ENCODE measurements around the gene IMPA2.
"Not testable (repeated sequence)": the region's sequence is repeated elsewhere in the genome, so short reads cannot be mapped to it uniquely, and the experiment has no call there.

IMPA2 gene

DNA sequence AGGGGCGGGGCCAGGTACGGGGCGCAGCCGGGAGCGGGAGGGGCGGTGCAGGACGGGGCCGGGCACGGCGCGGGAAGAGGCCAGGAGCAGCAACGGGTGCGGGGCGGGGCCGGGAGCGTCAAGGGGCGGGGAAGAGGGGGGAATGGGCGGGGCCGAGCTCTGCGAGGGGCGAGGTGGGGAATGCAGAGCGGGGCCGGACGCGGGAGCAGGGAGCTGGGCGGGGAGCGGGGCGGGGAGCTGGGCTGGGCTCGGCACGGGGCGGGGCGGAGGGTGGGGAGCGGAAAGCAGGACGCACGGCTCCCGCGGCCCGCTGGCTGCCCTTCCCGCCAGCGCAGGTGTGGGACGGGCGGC lies at the start of gene IMPA2:
Gene IMPA2, plus strand, starts transcription at position 316 of the 351 bp plus-strand sequence. CDS start 163 bp downstream, outside the sequence.
- no peak for DNase-seq (ENCODE audit: low read depth in 3 of 3, low spot score in 1 of 3)

DNA sequence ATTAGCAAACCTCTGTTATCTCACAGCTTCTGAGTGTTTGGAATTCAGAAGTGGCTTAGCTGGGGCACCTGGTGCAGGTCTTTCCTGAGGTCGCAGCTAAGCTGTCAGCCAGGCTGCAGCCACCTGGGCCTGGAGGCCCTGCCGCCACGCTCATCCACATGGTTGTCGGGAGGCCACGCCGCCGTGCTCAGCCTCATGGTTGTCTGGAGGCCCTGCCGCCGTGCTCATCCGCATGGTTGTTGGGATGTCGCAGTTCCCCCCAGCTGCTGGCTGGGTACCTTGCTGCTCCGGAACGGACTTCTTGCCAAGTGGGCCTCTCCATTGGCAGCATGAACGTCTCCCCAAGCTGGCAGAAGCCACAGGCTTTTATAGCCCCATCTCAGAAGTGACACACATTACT lies 48.9 kb upstream of the IMPA2 start:
- DNase-seq (ENCODE audit: low read depth in 3 of 3, low spot score in 1 of 3), result no peak

DNA sequence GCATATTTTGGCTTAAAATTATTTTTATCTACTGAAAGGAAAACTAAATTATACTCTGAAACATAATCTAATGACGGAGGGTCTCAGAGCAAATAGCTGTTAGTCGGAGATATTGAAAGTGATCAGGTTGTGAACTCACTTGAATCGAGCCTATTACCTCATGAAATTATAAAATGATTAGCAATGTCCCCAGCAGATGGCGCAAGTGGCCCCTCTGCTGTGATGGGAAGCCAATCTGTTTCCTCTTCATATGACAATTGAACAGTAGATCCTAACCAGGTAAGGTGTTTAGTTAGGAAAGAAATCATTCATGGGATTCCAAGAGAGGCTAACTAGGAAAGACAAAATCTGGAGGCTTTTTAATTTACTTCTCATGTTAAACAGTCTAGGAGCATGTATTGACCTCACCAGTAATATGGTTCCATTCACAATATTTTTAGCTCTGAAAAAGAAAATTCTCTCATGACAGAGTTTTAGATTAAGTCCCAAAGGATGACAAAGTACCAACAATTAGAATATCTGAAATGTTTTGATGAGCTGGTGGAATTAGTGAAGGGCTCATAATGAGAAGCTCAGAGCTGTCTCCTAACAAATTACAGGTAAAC lies 43.3 kb upstream of the IMPA2 start:
- DNase-seq (ENCODE audit: low read depth in 3 of 3, low spot score in 1 of 3), result peak; percentile 30 to 64 (median 53)

DNA sequence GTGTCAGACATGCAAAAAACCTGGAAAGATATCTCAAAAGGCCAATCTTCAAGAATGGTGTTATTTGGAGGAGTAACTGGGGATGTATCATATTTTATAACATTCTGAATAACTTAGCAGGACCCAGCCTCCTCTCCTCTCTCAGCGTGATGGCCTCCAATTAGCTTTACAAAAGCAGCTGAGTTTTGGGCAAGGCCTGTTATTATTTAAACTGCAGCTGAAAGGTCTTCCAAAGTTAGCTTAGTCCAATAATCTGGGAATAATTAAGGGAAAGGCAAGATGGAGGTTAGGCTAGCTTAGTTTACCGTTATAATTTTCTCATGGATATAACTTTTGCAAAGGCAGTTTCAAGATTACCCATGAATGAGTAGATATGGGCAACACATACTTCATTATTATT lies 40.4 kb upstream of the IMPA2 start:
- no peak for DNase-seq (ENCODE audit: low read depth in 3 of 3, low spot score in 1 of 3)

DNA sequence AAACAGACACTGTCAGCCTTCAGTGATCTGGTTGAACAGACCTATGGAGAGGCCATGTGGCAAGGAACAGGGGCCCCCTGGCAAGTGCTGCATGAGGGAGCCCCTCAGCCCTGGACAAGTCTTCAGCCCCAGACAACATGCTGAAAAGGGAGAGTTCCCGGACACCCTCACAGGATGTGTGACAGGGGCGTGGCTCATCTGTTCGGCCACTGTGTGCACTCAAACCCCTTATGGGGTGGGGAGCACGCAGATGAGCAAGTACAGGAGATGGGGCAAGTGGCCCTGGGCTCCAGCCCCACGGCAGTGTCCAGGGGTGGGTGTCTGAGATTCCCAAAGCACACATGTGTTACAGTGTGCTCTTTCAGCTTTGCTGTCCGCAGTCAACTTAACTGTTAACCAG lies 37.8 kb upstream of the IMPA2 start:
- DNase-seq (ENCODE audit: low read depth in 3 of 3, low spot score in 1 of 3), result no peak

DNA sequence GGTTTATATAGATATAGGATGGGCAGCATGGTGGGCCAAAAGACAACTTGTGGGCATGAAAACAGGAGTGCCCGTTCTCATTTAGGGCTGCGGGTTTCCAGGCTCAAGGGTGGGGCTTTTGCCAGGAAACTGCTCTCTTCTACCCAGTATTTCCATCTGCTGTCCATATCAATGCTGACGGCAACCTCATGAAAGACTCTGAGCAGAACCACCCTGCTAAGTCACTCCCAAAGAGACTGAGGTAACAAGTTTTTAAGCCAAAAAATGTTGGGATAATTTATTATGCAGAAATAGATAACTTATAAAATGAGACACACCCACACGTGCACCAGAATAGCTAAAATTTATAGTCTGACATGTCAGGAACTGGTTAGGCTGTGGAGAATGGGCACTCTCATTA lies 37.1 kb upstream of the IMPA2 start:
- DNase-seq (ENCODE audit: low read depth in 3 of 3, low spot score in 1 of 3), result no peak

DNA sequence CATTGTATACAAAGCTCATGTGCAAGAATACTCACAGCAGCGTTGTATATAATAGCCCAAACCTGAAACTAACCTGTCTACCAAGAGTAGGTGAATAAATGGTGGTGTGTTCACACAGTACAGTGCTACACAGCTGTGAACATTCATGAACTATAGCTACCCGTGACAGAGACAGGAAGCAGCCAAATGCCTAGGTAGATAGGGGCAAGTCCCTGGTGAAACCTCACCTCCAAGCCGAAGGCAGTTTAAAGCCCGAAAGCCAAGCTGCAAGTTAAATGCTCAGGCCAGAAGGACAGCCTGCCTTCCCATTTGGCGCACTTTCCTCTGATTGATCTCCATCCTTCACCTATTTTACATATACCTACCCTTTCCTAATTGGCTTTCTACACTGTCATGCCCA lies 36.5 kb upstream of the IMPA2 start:
- DNase-seq (ENCODE audit: low read depth in 3 of 3, low spot score in 1 of 3), result no peak

DNA sequence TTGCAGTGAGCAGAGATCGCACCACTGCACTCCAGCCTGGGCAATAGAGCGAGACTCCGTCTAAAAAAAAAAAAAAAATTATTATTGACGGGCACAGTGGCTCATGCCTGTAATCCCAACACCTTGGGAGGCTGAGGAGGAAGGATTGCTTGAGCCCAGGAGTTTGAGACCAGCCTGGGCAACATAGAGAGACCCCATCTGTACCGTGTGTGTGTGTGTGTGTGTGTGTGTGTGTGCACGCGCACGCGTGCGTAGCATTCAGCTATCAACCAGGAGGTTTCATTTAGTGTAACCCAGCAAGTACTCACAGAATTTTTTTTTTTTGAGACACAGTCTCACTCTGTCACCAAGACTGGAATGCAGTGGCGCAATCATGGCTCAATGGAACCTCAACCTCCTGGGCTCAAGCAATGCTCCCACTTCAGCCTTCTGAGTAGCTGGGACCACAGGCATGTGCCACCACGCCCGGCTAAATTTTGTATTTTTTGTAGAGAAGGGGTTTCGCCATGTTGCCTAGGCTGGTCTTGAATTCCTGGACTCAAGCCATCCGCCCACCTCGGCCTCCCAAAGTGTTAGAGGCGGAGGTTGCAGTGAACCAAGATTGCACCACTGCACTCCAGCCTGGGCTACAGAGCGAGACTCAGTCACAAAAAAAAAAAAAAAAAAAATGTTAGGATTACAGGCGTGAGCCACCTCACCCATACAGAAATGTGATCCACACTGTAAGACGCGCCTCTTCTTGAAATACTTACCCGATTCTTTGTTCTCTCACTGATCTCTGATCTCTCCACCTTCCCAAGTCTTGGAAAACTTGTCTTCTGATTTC lies 35.3 kb upstream of the IMPA2 start:
- DNase-seq (ENCODE audit: low read depth in 3 of 3, low spot score in 1 of 3), result not testable (repeated sequence)

DNA sequence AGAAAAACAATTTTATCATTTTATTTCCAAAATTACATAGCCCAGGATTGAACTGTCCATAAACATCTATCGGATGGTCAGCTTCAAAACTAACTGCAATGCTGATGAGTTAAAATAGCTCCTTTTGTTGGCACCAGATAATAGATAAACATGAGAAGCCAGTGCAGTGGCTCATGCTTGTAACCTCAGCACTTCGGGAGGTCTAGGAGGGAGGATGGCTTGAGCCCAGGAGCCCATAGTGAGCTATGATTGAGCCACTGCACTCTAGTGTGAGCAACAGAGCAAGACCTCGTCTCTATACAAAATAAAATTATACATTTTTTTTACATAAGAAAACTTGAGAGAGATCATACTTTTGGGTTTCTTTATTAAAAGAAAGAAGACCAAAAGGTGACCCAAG lies 34.6 kb upstream of the IMPA2 start:
- no peak for DNase-seq (ENCODE audit: low read depth in 3 of 3, low spot score in 1 of 3)

DNA sequence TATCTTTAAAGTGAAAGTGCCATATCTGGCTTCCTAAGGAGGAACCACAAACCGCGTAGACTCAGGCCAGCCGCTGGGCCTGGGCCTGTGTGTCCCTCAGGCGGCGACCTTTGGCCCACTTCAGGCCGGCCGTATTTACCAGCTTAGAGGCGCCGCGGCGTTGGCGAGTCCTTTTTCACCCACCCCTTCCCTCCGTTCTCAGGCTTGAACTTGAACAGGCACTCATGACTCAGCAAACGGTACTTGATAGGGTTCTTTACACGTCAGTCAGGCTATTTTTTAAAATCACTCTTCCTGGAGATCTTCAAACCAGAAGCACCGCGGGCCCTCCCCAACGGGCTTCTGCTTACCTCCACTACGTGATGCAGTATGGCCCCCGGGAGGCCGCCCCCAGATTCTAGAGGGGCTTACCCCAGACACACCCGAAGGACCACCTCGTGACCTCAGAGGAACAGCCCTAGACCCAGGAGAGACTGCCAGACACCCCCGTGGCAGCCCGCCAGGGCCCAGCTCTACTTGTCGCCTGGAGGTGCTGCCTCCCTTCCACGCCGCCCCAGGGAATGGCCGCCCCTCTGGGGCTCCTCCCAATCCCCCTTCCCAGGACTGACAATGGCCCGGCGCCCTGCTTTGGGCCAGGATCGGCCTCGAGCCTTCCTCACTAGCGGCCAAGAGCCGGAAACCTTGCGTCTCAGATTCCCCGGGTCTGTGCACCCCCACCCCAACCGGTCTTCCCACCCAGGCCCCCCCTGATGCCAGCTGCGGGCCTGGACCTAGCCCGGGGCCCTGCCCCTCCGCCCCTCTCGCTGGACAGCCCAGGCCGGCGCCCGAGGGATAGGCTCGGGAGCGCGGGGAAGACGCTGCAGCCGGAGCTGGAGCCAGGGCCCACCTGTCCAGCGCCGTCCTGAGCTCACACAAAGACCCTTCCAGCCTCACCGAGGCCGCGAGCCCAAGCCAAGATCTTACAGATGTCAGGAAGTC lies 33.8 kb upstream of the IMPA2 start:
- DNase-seq (ENCODE audit: low read depth in 3 of 3, low spot score in 1 of 3), result peak; percentile 2 to 42 (median 13)

DNA sequence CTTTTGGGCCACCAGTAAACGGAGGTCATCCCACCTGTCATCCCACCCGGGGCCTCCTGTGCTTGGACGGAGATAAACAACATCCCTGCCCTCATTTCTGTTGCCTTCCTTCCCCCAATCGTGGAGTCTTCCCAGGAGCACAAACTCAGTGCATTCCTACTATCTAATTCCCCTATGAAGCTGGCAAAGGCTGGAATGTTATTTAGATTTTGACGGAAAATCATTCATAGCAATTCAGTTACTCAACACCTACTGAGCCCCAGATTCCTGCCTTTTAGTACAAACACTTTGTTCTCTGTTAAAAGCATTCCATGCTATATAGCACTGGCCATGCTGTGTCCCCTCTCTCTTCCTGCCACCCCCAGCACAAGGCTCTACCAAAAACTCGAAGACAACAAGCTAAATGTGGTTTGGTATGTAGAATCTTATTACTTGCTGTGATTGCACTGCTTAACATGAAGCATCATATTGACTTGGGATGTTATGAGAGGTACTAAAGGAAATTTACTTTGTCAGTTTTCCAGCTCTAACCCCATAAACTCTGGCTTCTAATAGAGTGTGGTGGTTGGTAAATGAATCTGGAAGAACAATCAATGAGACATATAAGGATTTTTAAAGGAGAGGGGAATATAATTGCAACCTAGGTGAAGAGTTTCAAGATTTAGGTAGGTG lies 32.3 kb upstream of the IMPA2 start:
- no peak for DNase-seq (ENCODE audit: low read depth in 3 of 3, low spot score in 1 of 3)

DNA sequence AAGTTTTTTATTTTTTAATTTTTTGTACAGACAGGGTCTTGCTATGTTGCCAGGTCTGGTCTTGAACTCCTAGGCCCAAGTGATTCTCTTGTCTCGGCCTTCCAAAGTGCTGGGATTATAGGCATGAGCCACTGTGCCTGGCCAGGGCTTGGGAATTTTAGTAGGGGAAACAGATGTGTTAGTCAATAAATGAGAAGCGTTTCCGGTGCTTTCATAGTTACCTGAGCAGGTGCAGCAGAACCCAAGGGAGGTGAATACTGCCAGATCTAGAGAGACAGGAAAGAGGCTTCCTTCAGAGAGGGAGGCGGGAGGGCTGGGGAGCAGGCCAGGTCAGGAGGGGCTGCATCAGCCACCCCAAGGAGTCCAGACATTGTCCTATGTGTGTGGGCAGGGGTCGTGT lies 30.5 kb upstream of the IMPA2 start:
- DNase-seq (ENCODE audit: low read depth in 3 of 3, low spot score in 1 of 3), result no peak

DNA sequence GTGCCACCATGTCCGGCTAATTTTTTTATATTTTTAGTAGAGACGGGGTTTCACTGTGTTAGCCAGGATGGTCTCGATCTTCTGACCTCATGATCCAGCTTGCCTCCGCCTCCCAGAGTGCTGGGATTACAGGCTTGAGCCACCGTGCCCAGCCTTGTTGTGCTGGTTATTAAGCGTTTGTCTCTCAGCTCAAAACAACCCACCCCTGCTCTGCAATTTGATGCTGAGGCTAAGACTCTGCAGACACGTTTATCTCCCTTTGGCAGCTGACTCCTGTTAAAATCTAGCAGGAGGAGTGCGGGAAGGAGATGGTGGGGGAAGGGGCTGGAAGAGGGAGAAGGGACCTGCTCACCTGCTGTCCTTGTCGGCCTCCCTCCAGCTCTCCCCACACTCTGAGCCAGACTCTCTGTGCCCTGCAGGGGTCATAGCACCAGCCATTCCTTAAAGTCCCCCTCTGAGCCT lies 29.9 kb upstream of the IMPA2 start:
- DNase-seq (ENCODE audit: low read depth in 3 of 3, low spot score in 1 of 3), result no peak

DNA sequence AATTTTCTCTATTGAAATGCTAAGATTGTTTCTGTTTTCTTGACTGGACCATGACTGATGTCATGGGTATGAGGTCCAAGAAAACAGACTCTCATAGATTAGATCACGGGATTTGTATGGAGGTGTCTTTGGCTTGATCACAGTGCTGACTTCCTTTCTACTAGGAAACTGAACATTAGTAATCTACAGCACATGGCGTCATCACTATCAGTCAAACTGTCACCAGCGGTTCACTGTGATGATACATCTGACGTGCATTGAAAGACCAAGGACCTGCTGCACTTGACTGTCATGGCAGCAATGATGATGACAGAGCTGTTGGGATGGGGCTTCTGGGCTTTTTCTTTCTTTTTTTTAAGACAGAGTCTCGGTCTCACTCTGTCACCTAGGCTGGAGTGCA lies 28.2 kb upstream of the IMPA2 start:
- no peak for DNase-seq (ENCODE audit: low read depth in 3 of 3, low spot score in 1 of 3)

DNA sequence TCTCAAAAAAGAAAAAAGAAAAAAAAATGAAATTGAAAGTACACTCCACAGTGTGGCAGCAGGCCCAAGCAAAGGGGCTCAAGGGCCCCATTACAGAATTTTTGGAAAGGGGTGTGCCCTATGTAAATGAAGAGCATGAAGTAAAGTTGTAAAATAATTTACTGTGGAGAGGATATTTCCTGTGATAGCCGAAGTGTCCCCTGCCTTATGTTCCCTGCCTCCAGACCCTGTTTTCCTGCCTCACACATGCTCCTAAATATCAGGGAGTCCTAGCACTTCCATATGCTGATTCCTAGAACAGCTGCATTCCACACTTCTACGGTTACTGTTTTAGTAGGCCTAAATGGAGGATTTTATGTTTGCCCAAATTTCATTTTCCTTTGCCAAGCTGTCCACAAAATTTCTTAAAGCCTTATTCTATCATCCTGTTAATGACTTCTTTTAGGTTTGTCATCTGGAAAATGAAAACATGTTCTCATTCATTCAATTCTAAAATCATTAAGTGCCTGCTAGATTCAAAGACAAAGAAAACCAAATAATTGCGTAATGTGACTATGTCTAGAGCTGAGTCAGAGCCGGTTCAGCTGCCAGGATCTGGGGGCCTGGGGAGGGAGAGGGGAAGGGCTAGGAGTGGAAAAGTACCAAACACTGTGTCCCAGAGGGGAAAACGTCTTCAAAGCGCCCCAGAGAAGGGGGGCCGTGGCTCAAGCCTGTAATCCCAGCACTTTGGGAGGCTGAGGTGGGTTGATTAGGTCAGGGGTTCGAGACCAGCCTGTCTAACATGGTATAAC lies 25.9 kb upstream of the IMPA2 start:
- DNase-seq (ENCODE audit: low read depth in 3 of 3, low spot score in 1 of 3), result no peak

DNA sequence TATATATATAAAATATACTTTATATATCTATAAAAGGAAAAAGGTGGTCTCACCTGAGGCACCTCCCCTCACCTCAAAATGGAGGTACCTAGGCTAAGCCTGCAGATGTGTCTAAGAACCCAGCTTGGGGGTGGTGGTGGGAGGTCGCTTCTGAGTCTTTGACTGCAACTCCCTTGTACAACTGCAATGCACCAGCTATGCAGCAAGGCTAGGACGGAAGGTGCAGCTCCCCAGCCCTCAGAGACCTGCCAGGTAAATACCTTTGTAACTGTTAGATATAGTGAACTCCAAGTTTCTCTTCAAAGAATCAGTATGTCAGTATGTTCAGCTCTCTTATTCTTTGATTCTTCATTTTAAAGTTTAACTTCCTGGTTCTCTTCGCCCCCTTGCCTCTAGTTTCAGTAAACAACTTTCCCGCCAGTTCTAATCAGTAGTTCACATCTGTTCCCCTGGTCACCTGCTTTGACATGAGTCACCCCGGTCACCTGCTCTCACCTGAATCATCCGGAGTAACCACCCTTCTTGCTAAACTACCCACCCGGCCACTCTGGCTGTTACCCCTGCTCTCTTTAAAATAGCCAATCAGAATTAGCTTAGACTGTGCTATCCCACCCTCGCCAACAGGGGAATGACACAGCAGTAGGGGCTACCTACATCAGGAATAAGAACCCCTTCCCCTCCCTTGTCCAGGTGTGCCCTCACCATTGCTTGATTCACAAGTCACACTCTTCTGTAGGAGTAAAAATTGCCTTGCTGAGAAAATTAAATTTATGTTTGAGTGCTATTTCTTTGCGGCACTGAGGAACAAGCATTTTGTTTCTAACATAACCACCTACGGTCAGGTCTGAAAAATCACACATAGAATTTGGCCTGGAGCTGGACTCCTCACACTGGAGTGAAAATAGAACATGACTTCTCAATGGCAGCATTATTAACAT lies 24.7 kb upstream of the IMPA2 start:
- no peak for DNase-seq (ENCODE audit: low read depth in 3 of 3, low spot score in 1 of 3)

DNA sequence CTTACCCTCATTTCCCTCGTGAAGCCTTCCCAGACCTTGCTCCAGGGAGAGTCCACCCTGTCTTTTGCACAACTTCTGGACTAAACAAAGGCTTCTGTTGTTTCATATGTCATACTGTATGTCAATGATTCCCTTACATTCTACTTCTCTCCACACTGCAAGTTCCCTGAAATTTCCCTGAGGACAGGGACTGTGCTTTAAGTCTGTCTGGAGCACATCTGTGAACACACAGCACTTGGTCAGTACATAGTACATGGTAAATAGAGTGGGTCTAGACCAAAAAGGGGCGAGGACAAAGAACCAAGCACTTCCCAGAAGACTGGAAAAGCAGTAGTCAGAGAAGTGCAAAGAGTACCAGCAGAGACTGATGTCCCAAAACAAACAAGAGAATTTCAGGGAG lies 23.7 kb upstream of the IMPA2 start:
- DNase-seq (ENCODE audit: low read depth in 3 of 3, low spot score in 1 of 3), result no peak

DNA sequence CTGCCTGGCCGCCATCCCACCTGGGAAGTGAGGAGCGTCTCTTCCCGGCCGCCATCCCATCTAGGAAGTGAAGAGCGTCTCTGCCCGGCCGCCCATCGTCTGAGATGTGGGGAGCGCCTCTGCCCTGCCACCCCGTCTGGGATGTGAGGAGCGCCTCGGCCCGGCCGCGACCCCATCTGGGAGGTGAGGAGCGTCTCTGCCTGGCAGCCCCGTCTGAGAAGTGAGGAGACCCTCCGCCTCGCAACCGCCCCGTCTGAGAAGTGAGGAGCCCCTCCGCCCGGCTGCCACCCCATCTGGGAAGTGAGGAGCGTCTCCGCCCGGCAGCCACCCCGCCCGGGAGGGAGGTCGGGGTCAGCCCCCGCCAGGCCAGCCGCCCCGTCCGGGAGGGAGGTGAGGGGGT lies 21.7 kb upstream of the IMPA2 start:
- not testable (repeated sequence) for DNase-seq (ENCODE audit: low read depth in 3 of 3, low spot score in 1 of 3)

DNA sequence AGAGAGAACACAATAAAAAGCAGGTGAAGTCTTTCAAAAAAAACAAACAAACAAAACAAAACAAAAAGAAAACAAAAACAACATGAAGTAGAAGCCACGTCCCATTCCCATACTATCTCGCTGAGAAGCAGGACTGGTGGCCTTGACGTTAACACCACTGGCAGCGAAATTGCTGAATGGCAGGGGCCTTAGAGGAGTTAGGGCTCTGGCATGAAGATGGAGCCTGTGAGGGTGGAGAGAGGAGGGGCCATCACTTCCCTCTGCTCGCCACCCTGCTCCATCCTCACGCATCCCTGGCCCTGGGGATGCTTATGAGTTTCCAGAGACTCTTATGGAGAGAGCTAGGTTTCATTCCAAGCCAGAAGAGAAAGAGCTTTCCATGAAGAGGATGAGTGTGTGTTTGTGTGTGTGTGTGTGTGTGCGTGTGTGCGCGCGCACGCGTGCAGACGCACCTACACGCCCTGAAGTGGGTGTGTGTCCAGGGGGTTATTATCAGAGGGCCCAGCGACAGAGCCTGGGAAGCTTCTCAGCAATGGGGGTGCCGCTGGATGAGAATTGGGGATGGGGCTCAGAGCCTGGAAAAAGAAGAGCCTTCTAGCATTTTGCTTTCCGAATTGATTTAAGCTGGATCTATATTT lies 20.4 kb upstream of the IMPA2 start:
- DNase-seq (ENCODE audit: low read depth in 3 of 3, low spot score in 1 of 3), result no peak
